IMR-90 (cell line): ENCODE data around the gene GIMD1. TPM values are rescaled to one million over a fixed set of nuclear protein-coding genes. Genes with fewer than 3 reads are reported as not detected.

Source experiments
- ATAC-seq: fragments of 200-7000 bp; cut with Tn5 transposase; 2 replicates; pipeline ENCODE4 v1.9.1; 2020; ENCODE audit warnings: low read depth, mild to moderate bottlenecking, moderate library complexity
- BruUV-seq: library from RNA; stranded (reverse); fragments of 400-500 nt; replicated peaks from 2 replicates; lab custom pipeline; 2021; lab: Mats Ljungman, UMichigan
- CTCF ChIA-PET: fragments of 300-600 bp; formaldehyde crosslinking; extraction: SDS; loops from one replicate; lab custom pipeline; 2021; ENCODE audit warnings: antibody characterized with exemption; lab: Yijun Ruan, JAX
- POLR2A ChIA-PET: fragments of 300-600 bp; sonication (Branson Sonifier 250); formaldehyde crosslinking; loops from one replicate; lab custom pipeline; 2022; ENCODE audit warnings: antibody characterized with exemption; ENCODE audit not compliant: unreplicated experiment; lab: Charles Lee
- DNase-seq: peaks from one replicate; pipeline ENCODE4 v3.0.0; 2013
- H2AFZ ChIP-seq: replicated peaks from 2 replicates; pipeline ENCODE3; 2013; ENCODE audit warnings: low read length, mild to moderate bottlenecking; ENCODE audit not compliant: poor library complexity
- H2AK5ac ChIP-seq: 2 replicates; pipeline ENCODE4 v1.6.1; 2013; ENCODE audit warnings: low read depth, low read length, inconsistent platforms
- H2AK9ac ChIP-seq: replicated peaks from 2 replicates; pipeline ENCODE3; 2013; ENCODE audit warnings: mild to moderate bottlenecking, low read depth, low read length, moderate library complexity; ENCODE audit not compliant: poor library complexity
- H2BK120ac ChIP-seq: 2 replicates; pipeline ENCODE4 v1.6.1; 2013; ENCODE audit warnings: low read depth, low read length, inconsistent platforms
- H2BK15ac ChIP-seq: 3 replicates; pipeline ENCODE4 v1.6.1; 2013; ENCODE audit warnings: low read depth, low read length, inconsistent platforms
- H2BK20ac ChIP-seq: 2 replicates; pipeline ENCODE4 v1.6.1; 2013; ENCODE audit warnings: low read depth, mild to moderate bottlenecking, inconsistent platforms, low read length, moderate library complexity
- H2BK5ac ChIP-seq: 2 replicates; pipeline ENCODE4 v1.6.1; 2013; ENCODE audit warnings: mild to moderate bottlenecking, low read depth, low read length, inconsistent platforms; ENCODE audit not compliant: poor library complexity, severe bottlenecking
- H3K14ac ChIP-seq: replicated peaks from 2 replicates; pipeline ENCODE4 v1.6.1; 2013; ENCODE audit warnings: low read depth, low read length, inconsistent platforms
- H3K18ac ChIP-seq: 2 replicates; pipeline ENCODE4 v1.6.1; 2013; ENCODE audit warnings: low read depth, low read length, control low read depth
- H3K23ac ChIP-seq: 2 replicates; pipeline ENCODE4 v1.6.1; 2013; ENCODE audit warnings: low read depth, low read length, inconsistent platforms
- H3K27ac ChIP-seq: 2 replicates; pipeline ENCODE4 v1.5.1; 2013; ENCODE audit warnings: mild to moderate bottlenecking, control low read depth, low read length; ENCODE audit not compliant: insufficient read depth
- H3K27me3 ChIP-seq: 2 replicates; pipeline ENCODE4 v1.6.1; 2013; ENCODE audit warnings: low read length; ENCODE audit not compliant: control insufficient read depth, insufficient read depth
- H3K36me3 ChIP-seq: 2 replicates; pipeline ENCODE4 v1.6.1; 2013; ENCODE audit warnings: low read length, mixed read lengths; ENCODE audit not compliant: control insufficient read depth, insufficient read depth
- H3K4ac ChIP-seq: 2 replicates; pipeline ENCODE4 v1.6.1; 2013; ENCODE audit warnings: low read depth, low read length, inconsistent platforms
- H3K4me1 ChIP-seq: 2 replicates; pipeline ENCODE4 v1.6.1; 2013; ENCODE audit warnings: low read length, mixed read lengths; ENCODE audit not compliant: control insufficient read depth, insufficient read depth
- H3K4me2 ChIP-seq: 2 replicates; pipeline ENCODE4 v1.6.1; 2013; ENCODE audit warnings: low read depth, mild to moderate bottlenecking, control low read depth, low read length, moderate library complexity
- H3K4me3 ChIP-seq: 2 replicates; pipeline ENCODE4 v1.5.1; 2013; ENCODE audit warnings: low read depth, mild to moderate bottlenecking, control low read depth, low read length, moderate library complexity; ENCODE audit not compliant: insufficient read depth
- H3K56ac ChIP-seq: 2 replicates; pipeline ENCODE4 v1.6.1; 2013; ENCODE audit warnings: low read length, inconsistent platforms; ENCODE audit not compliant: insufficient read depth; ENCODE audit errors: extremely low read depth
- H3K79me1 ChIP-seq, 2 experiments: 2 replicates each; pipeline ENCODE4 v1.6.1; 2013; ENCODE audit warnings: low read length in 2 of 2, inconsistent platforms in 1 of 2, low read depth in 1 of 2
- H3K9ac ChIP-seq: 2 replicates; pipeline ENCODE4 v1.6.1; 2013; ENCODE audit warnings: low read depth, low read length, control low read depth
- H3K9me1 ChIP-seq: 2 replicates; pipeline ENCODE4 v1.6.1; 2013; ENCODE audit warnings: low read length, inconsistent platforms; ENCODE audit not compliant: insufficient read depth
- H3K9me3 ChIP-seq: 2 replicates; pipeline ENCODE4 v1.6.1; 2013; ENCODE audit warnings: low read length; ENCODE audit not compliant: control insufficient read depth, insufficient read depth
- H4K20me1 ChIP-seq: 2 replicates; pipeline ENCODE4 v1.6.1; 2013; ENCODE audit warnings: low read length, inconsistent platforms; ENCODE audit not compliant: insufficient read depth
- H4K5ac ChIP-seq: 2 replicates; pipeline ENCODE4 v1.6.1; 2013; ENCODE audit warnings: mild to moderate bottlenecking, low read depth, low read length, control low read depth
- H4K8ac ChIP-seq, 2 experiments: 2 replicates each; pipeline ENCODE4 v1.6.1; 2013; ENCODE audit warnings: low read depth in 2 of 2, low read length in 2 of 2, control low read depth in 1 of 2, inconsistent platforms in 1 of 2
- H4K91ac ChIP-seq: 2 replicates; pipeline ENCODE4 v1.6.1; 2013; ENCODE audit warnings: low read depth, low read length, inconsistent platforms; ENCODE audit not compliant: insufficient read depth
- BHLHE40 ChIP-seq: fragments of 150-350 bp; IDR thresholded peaks from 2 replicates; pipeline ENCODE4 v1.6.1; 2016; ENCODE audit warnings: mild to moderate bottlenecking, low read depth, low read length
- MAFK ChIP-seq: IDR thresholded peaks from 2 replicates; pipeline ENCODE4 v1.6.1; 2012; ENCODE audit warnings: low read depth, low read length, improper control_type of control experiment
- MXI1 ChIP-seq: IDR thresholded peaks from 2 replicates; pipeline ENCODE4 v1.6.1; 2012; ENCODE audit warnings: low read depth, mild to moderate bottlenecking, low read length, moderate library complexity, borderline replicate concordance
- POLR2A ChIP-seq: IDR thresholded peaks from 2 replicates; pipeline ENCODE4 v1.6.1; 2012; ENCODE audit warnings: mild to moderate bottlenecking, low read depth, low read length
- RAD21 ChIP-seq: IDR thresholded peaks from 2 replicates; pipeline ENCODE4 v1.6.1; 2012; ENCODE audit warnings: low read length, improper control_type of control experiment
- RFX5 ChIP-seq: IDR thresholded peaks from 2 replicates; pipeline ENCODE4 v1.8.0; 2012; ENCODE audit warnings: low read depth, mild to moderate bottlenecking, low read length, moderate library complexity
- dilution Hi-C: fragments of 300-500 bp; cut with HindIII; formaldehyde crosslinking; loops from one replicate; pipeline ENCODE4 v1.14.3; 2018; ENCODE audit warnings: low sequenced_read_pairs; ENCODE audit not compliant: unreplicated experiment
- in situ Hi-C: fragments of 300-500 bp; cut with MboI; formaldehyde crosslinking; loops from 3 replicates; pipeline ENCODE4 v1.14.3; 2019; ENCODE audit warnings: low sequenced_read_pairs, inconsistent platforms, mixed read lengths
- intact Hi-C: fragments of 100-400 bp; cut with micrococcal nuclease; formaldehyde crosslinking; loops from 2 replicates; pipeline ENCODE4 v1.10.0; 2022
- polyA plus RNA-seq, 3 experiments: library from polyadenylated mRNA; depleted of rRNA; stranded (reverse); fragments of >200 nt; gene quantifications; 2 replicates each; pipeline ENCODE4 v1.2.3, GENCODE V29; 2012; ENCODE audit warnings: low replicate concordance in 1 of 3
- total RNA-seq: library from RNA; depleted of rRNA; stranded (reverse); fragments of >200 nt; gene quantifications from 2 replicates; pipeline ENCODE4 v1.2.3, GENCODE V29; 2012

Gene GIMD1
- total and polyA plus RNA-seq, 2 of the 4 experiments (the other 2 are of a cell fraction): 0.07 TPM; not detected in 1

DNA sequence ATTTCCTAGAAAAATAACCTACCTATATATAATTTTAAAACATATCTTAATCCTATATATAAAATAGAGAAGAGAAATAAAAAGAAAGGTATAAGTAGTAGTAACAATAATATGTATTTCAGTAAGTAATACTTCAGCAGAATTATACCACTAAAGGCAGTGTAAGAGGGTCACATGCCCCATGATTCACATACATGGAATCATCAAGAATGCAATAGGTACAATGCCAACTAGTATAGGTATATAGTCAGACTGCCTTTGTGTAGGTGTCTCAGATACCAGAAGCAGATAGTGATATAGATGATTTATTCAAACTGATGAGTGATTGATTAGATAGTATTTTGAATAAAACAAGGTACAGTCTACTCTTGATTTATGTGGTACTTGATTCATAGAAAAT is 42.8 kb downstream of the GIMD1 start:
- no peak overlapping the region for H4K8ac ChIP-seq
- ATAC-seq (no peak), DNase-seq (no peak)
- CTCF ChIA-PET: no interaction called here
- H2BK120ac ChIP-seq: no peak overlapping the region
- no peak overlapping the region for H2AK9ac ChIP-seq
- dilution Hi-C loops: no loop called here
- H4K5ac ChIP-seq: no peak overlapping the region
- H3K79me1 ChIP-seq: peaks cover 0 to 2% of the 10 kb centered on the region in 2 experiments; a peak in 2 of 4 replicates
- H2AFZ ChIP-seq: no peak overlapping the region
- no peak overlapping the region for H3K4ac ChIP-seq
- no peak overlapping the region for H2AK5ac ChIP-seq
- no peak overlapping the region for H2BK15ac ChIP-seq
- H3K18ac ChIP-seq: no peak overlapping the region
- no peaks in the 10 kb centered on the region for H4K20me1 ChIP-seq
- H3K14ac ChIP-seq: no peak overlapping the region
- POLR2A ChIA-PET: no interaction called here
- BruUV-seq: no TSS peak
- H3K36me3 ChIP-seq: peaks cover 17% of the 10 kb centered on the region
- H3K9me3 ChIP-seq: no peaks in the 10 kb centered on the region
- H3K9ac ChIP-seq: no peak overlapping the region
- H3K4me3 ChIP-seq: no peak overlapping the region
- no peak overlapping the region for H4K91ac ChIP-seq
- no peak overlapping the region for H3K23ac ChIP-seq
- no peak overlapping the region for H3K56ac ChIP-seq
- in situ Hi-C loops: no loop called here
- no peak for TF ChIP-seq MXI1
- no peak for TF ChIP-seq POLR2A
- TF ChIP-seq RFX5: no peak
- TF ChIP-seq RAD21: no peak
- no peak for TF ChIP-seq BHLHE40
- TF ChIP-seq MAFK: no peak
- H3K9me1 ChIP-seq: no peaks in the 10 kb centered on the region
- no peak overlapping the region for H3K27ac ChIP-seq
- intact Hi-C loops: loop anchor here (5.0 to 10.0 kb wide), 2 partner anchors 482 to 1691 kb away; no protein-coding TSS in a partner anchor
- no peak overlapping the region for H2BK5ac ChIP-seq
- H3K4me1 ChIP-seq: no peaks in the 10 kb centered on the region
- no peak overlapping the region for H2BK20ac ChIP-seq
- no peaks in the 10 kb centered on the region for H3K27me3 ChIP-seq
- H3K4me2 ChIP-seq: no peak overlapping the region
